ENCODE results near the gene MSMO1. TPM values are rescaled to one million over a fixed set of nuclear protein-coding genes. Genes with fewer than 3 reads are reported as not detected.
A peak's percentile ranks its signal among the peaks of the same experiment; 100 is the strongest.

MSMO1 gene
- polyA plus RNA-seq, 1 of the 3 experiments (the other 2 are of a cell fraction) = 13.2 TPM

DNA sequence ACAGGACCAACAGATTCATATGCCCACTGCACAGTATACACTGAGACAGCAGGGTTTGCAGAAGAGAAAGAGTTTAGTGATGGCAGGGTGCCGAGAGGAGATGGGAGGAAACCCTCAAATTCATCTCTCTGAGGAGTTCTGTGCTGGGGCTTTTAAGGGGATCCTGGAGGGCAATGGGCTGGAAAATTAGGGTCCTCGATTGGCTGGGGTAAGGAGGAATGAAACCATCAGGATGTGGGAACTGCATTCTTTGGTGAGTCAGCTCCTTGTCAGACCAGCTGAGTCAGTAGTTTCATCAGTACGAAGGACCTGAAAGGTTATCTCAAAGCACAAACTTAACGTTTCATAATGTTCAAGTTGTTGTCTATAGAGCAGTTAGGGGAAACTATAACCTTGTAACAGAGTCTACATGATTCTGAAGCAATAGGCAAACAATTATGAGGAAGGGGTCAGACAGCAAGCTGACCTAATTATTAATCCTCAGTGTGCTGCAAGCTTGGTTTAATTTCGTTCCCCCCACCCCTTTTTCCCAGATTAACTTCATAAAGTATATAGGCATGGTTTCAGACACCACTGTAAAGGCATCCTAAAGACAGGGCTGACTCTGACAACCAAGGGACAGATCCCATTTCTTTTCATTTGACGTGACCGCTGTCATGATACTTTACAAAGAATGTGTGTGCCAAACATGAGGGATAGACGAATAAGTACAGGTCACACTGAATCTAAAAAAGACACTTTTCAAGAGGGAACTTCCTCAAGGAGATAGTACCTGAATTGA, 1.5 kb upstream of the MSMO1 start:
- Histone ChIP-seq H3K9ac (peak overlapping the region; percentile 71; the same call in 1 of the 2 replicates), H3K36me3 (replicated peaks in 1 of 2; ENCODE audit: control insufficient read depth in 1 of 2, insufficient read depth in 2 of 2, low read length in 1 of 2) (peaks cover 19 to 31% of the 10 kb centered on the region in 2 experiments), H4K20me1 (ENCODE audit: insufficient read depth) (no peaks in the 10 kb centered on the region), H3K9me2 (no peaks in the 10 kb centered on the region), H3K4me3 (ENCODE audit: low read depth in 2 of 2, low read length in 1 of 2) (peak overlapping the region; percentile 89 to 99; a peak in 3 of 4 replicates), H3K4me1 (ENCODE audit: control insufficient read depth in 1 of 2, insufficient read depth in 2 of 2, low read depth in 1 of 2, low read length in 1 of 2) (peaks cover 6 to 15% of the 10 kb centered on the region in 2 experiments; a peak in 3 of 4 replicates), H3K79me2 (ENCODE audit: insufficient read depth) (peaks cover 31% of the 10 kb centered on the region), H2AFZ (ENCODE audit: low read depth) (peak overlapping the region; percentile 93), H3K27ac (ENCODE audit: low read depth in 2 of 2, low read length in 1 of 2) (peak overlapping the region; percentile 55 to 80; a peak in 3 of 4 replicates), H3K4me2 (peak overlapping the region; percentile 83), H3K9me3 (no peaks in the 10 kb centered on the region), H3F3A (replicated peaks; ENCODE audit: insufficient read depth) (peaks cover 8% of the 10 kb centered on the region), H3K27me3 (ENCODE audit: insufficient read depth) (no peaks in the 10 kb centered on the region)
- WGBS (ENCODE audit: low lambda C conversion rate) = 46% methylated on average over 8 of the region's 8 CpGs
- ChIA-PET POLR2A (no interaction called here), CTCF (interaction anchor here (1.1 kb wide), 1 partner anchor 195 kb away, joined by 4 read pairs; no protein-coding TSS in a partner anchor)
- no peak for DNase-seq
- no peak for TF ChIP-seq RFX5 (IDR thresholded peaks at IDR 0.05; ENCODE audit: low read length)
- TF ChIP-seq, protein P1, sequence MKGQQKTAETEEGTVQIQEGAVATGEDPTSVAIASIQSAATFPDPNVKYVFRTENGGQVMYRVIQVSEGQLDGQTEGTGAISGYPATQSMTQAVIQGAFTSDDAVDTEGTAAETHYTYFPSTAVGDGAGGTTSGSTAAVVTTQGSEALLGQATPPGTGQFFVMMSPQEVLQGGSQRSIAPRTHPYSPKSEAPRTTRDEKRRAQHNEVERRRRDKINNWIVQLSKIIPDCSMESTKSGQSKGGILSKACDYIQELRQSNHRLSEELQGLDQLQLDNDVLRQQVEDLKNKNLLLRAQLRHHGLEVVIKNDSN (IDR thresholded peaks at IDR 0.05; ENCODE audit: borderline replicate concordance, low read depth) = no peak
- no peak for TF ChIP-seq YY1 (IDR thresholded peaks at IDR 0.05; ENCODE audit: low read depth)
- TF ChIP-seq EZH2phosphoT487 (IDR thresholded peaks at IDR 0.05; ENCODE audit: borderline replicate concordance, low read depth) = no peak
- no peak for TF ChIP-seq GATA2 (CRISPR knock-in tag; IDR thresholded peaks at IDR 0.05)
- TF ChIP-seq, protein P2, sequence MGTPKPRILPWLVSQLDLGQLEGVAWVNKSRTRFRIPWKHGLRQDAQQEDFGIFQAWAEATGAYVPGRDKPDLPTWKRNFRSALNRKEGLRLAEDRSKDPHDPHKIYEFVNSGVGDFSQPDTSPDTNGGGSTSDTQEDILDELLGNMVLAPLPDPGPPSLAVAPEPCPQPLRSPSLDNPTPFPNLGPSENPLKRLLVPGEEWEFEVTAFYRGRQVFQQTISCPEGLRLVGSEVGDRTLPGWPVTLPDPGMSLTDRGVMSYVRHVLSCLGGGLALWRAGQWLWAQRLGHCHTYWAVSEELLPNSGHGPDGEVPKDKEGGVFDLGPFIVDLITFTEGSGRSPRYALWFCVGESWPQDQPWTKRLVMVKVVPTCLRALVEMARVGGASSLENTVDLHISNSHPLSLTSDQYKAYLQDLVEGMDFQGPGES (IDR thresholded peaks at IDR 0.05; ENCODE audit: low read depth, low read length) = no peak
- peak; percentile 84 for TF ChIP-seq FOSL2 (IDR thresholded peaks at IDR 0.05; ENCODE audit: borderline replicate concordance, low read depth)
- peak; percentile 69 for TF ChIP-seq JUND (IDR thresholded peaks at IDR 0.05)
- TF ChIP-seq RCOR1 (IDR thresholded peaks at IDR 0.05; ENCODE audit: low read length) = no peak
- TF ChIP-seq TCF12 (IDR thresholded peaks at IDR 0.05) = peak; percentile 36; the same call in 1 of the 2 replicates
- no peak for TF ChIP-seq RXRA (IDR thresholded peaks at IDR 0.05; ENCODE audit: borderline replicate concordance, low read depth)
- TF ChIP-seq SMC3 (IDR thresholded peaks at IDR 0.05; ENCODE audit: low read depth, low read length) = no peak
- TF ChIP-seq MXI1 (IDR thresholded peaks at IDR 0.05; ENCODE audit: low read depth, low read length) = no peak
- TF ChIP-seq POLR2AphosphoS5 (IDR thresholded peaks at IDR 0.05; ENCODE audit: low read depth, low read length) = peak; percentile 63; the same call in 1 of the 2 replicates
- TF ChIP-seq TAF1 (IDR thresholded peaks at IDR 0.05; ENCODE audit: borderline replicate concordance, low read depth, low read length) = no peak
- no peak for TF ChIP-seq GABPA (IDR thresholded peaks at IDR 0.05; ENCODE audit: low read depth)
- no peak for TF ChIP-seq FOXM1 (IDR thresholded peaks at IDR 0.05; ENCODE audit: low read depth)
- TF ChIP-seq EP300 (IDR thresholded peaks at IDR 0.05; ENCODE audit: borderline replicate concordance in 1 of 2, low read depth in 1 of 2, low read length in 1 of 2) = peak in 1 of 2 experiments; percentile 35; a peak in 1 of 4 replicates
- TF ChIP-seq, protein P3, sequence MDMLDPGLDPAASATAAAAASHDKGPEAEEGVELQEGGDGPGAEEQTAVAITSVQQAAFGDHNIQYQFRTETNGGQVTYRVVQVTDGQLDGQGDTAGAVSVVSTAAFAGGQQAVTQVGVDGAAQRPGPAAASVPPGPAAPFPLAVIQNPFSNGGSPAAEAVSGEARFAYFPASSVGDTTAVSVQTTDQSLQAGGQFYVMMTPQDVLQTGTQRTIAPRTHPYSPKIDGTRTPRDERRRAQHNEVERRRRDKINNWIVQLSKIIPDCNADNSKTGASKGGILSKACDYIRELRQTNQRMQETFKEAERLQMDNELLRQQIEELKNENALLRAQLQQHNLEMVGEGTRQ (IDR thresholded peaks at IDR 0.05; ENCODE audit: borderline replicate concordance, low read depth, low read length) = no peak
- TF ChIP-seq CHD2 (IDR thresholded peaks at IDR 0.05; ENCODE audit: low read length, partially characterized antibody) = no peak
- peak; percentile 18; the same call in 1 of the 2 replicates for TF ChIP-seq TEAD4 (IDR thresholded peaks at IDR 0.05; ENCODE audit: borderline replicate concordance, insufficient read depth)
- TF ChIP-seq, protein P4, sequence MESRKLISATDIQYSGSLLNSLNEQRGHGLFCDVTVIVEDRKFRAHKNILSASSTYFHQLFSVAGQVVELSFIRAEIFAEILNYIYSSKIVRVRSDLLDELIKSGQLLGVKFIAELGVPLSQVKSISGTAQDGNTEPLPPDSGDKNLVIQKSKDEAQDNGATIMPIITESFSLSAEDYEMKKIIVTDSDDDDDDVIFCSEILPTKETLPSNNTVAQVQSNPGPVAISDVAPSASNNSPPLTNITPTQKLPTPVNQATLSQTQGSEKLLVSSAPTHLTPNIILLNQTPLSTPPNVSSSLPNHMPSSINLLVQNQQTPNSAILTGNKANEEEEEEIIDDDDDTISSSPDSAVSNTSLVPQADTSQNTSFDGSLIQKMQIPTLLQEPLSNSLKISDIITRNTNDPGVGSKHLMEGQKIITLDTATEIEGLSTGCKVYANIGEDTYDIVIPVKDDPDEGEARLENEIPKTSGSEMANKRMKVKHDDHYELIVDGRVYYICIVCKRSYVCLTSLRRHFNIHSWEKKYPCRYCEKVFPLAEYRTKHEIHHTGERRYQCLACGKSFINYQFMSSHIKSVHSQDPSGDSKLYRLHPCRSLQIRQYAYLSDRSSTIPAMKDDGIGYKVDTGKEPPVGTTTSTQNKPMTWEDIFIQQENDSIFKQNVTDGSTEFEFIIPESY (IDR thresholded peaks at IDR 0.05; ENCODE audit: borderline replicate concordance, low read depth) = no peak
- TF ChIP-seq, protein P5, sequence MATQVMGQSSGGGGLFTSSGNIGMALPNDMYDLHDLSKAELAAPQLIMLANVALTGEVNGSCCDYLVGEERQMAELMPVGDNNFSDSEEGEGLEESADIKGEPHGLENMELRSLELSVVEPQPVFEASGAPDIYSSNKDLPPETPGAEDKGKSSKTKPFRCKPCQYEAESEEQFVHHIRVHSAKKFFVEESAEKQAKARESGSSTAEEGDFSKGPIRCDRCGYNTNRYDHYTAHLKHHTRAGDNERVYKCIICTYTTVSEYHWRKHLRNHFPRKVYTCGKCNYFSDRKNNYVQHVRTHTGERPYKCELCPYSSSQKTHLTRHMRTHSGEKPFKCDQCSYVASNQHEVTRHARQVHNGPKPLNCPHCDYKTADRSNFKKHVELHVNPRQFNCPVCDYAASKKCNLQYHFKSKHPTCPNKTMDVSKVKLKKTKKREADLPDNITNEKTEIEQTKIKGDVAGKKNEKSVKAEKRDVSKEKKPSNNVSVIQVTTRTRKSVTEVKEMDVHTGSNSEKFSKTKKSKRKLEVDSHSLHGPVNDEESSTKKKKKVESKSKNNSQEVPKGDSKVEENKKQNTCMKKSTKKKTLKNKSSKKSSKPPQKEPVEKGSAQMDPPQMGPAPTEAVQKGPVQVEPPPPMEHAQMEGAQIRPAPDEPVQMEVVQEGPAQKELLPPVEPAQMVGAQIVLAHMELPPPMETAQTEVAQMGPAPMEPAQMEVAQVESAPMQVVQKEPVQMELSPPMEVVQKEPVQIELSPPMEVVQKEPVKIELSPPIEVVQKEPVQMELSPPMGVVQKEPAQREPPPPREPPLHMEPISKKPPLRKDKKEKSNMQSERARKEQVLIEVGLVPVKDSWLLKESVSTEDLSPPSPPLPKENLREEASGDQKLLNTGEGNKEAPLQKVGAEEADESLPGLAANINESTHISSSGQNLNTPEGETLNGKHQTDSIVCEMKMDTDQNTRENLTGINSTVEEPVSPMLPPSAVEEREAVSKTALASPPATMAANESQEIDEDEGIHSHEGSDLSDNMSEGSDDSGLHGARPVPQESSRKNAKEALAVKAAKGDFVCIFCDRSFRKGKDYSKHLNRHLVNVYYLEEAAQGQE (IDR thresholded peaks at IDR 0.05; ENCODE audit: low read depth, low read length) = no peak
- TF ChIP-seq MEF2A (IDR thresholded peaks at IDR 0.05; ENCODE audit: borderline replicate concordance, low read depth) = no peak

All from SK-N-SH (cell line).